Activated CD4-positive, alpha-beta T cell treated with anti-CD3 and anti-CD28 coated beads, Interleukin-10, Interleukin-2, amounts not matched to agents 100 ng/mL and 50 ng/mL, durations not matched to agents 16 hours and 8 hours (primary cell): Measurements from ENCODE around the gene ITIH5.
"Not testable (repeated sequence)": the region's sequence is repeated elsewhere in the genome, so short reads cannot be mapped to it uniquely, and the experiment has no call there.

Source experiments
- DNase-seq: peaks from one replicate; pipeline ENCODE4 v3.0.0-alpha.2; 2020

The ITIH5 gene

DNA sequence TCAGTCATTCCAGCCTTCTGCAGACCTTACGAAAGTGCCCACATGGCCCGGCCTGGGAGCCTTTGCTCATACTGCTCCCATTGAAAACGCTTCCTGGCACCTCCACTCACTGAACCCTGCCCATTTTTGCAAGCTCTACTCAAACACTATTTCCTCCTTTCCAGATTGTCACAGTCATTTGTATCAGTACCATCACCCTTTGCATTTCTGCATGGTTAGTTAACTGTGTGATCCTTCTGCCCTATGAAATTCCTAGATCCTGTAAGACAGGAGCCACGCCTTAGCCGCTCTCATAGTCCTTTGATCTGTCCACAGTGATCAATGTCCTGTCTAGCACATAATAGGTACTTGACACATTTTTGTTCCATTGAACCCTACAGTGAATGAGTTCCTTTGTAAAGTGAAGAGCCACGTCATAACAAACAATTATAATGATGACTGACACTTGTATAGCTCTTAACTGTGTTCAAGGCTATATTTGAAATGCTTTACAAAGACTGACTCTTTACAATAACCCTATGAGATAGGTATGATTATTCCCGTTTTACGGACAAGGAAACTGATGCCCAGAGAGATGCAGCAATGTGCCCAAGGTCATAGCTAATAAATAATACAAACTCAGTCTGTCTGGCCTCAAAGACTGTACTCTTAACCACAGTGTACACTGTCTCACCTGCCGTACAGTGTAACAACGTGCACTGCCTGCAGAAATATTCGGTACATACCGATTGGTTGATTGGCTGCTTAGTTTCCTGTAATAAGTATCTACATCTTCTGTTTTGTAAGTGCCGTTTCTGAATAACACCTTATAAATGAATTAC is 19.8 kb upstream of the ITIH5 start:
- DNase-seq, result no peak

DNA sequence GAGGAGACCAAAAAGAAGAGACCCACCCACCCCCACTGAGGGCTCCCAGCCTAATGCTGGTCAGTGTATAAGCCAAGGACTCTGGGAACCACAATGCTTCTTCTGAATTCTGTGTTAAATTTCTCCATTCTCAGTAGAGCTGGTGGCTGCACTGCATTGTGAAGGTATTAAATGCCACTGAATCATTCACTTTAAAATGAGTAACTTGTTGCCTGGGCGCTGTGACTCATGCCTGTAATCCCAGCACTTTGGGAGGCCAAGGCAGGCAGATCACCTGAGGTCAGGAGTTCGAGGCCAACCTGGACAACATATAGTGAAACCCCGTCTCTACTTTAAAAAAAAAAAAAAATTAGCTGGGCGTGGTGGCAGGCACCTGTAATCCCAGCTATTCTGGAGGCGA is 13.3 kb upstream of the ITIH5 start:
- not testable (repeated sequence) for DNase-seq

DNA sequence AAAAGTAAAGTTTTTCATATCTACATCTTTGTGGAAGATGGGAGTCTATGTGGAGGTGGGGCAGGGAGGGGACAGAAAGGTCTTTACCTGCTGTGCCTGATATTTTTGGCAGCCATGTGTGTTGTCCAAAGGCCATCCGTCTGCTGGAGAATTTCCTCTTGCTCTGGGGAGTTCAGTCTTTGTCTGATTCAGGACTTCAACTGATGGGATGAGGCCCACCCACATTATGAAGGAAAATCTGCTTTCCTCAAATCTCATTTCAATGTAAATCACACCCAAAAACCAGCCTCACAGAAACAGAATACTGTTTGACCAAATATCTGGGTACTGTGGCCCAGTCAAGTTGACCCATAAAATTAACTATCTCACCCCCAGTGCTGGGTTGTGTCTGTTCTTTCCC is 12.5 kb upstream of the ITIH5 start:
- DNase-seq, result no peak

DNA sequence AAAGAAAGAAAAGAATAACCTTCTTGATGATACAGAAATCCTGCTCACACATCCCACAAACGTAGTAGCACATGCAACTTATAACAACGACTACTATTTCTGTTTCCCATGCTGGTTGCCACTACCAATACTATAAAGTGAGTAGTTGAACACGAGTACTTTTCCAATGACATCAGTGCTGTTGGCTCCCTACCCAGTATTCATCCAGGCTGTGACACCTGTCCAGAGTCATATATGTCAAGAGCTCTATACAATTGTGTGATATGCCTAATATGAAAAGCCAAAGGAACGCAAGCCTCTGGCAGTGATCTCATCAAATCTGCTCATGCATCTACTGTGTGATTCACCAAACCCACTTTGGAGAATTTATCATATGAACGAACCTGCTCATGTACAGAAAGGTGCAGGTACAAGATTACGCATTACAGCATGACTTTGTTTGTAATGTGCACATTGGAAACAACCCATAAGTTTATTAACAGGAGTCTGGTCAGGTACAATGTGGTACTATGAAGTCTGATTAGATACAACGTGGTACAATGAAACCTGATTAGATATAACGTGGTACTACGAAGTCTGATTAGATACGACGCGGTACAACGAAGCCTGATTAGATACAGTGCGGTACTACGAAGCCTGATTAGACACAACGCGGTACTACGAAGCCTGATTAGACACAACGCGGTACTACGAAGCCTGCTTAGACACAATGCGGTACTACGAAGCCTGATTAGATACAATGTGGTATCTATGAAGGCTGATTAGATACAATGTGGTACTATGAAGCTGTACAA is 5.8 kb upstream of the ITIH5 start:
- DNase-seq, result no peak

DNA sequence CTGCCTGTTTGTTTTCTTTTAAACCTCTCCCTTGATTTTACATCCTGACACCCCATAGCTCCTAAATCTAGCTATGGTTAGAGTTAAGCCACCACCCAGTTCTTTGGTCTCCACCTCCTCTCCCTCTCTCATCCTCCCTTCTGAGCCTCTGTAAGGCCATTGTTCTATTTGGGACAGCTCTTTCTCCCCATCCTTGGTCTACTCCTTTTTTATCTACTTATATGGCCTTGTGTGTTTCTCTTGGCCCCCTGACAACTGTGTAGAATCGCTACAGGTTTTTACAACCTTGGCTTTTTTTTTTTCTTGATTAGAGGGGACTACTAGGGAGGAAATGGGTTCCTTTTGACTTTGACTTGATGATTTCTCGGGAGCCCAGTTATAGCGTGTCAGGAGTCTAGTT is 3.4 kb upstream of the ITIH5 start:
- DNase-seq, result no peak

DNA sequence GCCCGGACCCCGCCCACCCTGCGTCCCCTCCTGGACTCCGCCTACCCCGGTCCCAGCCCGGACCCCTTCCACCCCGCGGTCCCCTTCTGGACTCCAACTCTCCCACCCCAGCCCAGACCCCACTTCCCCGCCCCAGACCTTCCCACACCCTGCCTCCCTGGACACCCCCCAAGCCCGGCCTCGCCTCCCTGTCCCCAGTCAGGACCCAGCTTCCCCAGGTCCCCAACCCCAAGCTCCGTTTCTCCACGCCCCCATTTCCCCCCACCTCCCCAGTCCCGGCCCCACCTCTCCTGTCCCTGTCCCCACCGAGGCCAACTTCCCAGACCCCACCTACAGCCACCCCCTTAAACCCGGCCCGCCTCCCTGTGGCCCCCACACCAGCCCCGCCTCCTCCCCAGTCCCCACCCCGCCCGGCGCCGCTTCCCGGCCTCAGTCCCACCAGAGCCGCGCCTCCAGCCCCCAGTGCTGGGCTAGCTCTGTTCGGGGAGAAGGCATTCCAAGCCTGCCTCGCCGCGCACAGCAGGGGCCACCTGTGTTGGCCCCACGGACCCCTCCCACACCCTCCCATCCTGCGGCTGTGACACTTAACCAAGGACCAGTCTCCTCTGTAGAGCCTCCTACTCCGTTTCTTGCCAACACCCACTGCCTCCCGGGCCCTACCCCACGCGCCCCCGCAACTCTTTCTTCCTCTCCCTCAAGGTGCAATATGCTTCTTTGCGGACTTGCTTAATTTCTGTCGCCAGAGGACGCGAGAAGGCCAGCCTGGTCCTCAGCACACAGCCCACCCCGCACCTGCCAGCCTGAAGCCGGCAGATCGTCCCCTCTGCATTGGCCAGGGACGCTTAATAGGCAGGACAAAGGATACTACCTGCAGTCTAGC is 736 bp upstream of the ITIH5 start:
- no peak for DNase-seq

DNA sequence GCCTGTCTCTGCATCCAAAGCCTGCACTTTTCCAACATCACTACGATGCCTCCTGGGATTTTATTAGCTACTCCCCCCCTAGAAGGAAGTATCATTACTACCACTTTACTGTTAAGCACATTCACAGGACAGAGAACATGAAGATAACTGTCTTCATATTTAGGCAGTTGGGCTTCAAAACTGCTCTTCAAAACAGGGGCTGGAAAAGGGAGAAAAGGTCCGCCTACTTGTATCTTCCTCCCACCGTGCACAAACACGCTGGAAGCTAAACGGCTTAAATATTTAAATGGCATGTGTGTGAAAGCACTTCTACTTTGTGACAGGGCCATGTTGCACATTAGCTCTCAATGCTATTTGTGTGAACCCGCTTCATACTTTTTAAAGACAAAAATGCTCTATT is 999 bp downstream of the ITIH5 start:
- no peak for DNase-seq

DNA sequence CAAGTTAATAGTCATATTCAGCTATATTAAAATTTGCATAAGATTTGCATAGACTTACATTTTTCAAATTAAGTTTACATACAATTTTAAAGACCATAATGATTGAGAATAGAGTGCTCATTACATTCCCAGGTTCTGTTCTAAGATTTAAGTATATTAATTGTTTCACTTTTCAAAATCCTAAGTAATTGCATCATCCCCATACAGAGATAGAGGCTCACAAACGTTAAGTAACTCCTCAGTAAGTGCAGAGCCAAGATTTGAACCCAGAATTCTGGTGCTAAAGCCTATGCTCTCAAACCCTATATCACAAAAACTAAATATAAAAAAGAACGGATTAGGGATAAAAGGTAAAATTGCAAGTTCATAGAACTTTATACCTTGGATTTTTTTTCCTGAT is 2.1 kb downstream of the ITIH5 start:
- no peak for DNase-seq

DNA sequence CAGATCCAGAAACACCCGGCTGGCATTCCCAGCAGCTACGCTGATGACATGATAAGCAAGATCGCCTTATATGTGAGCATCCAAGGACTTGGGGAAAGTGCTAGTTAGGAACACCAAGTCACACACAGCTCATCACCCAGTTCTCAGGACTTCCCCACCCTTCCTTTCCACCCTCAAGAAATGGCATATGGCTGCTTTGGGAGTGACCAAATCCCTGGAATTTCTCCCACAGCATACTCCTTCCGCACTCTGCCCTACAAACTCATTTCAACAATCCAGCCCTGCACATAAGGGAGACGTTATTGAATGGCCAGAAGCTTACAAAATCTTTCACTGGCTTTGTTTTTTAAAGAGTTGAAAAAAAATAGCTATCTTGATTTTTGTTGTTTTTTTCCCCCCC is 4.2 kb downstream of the ITIH5 start:
- no peak for DNase-seq

DNA sequence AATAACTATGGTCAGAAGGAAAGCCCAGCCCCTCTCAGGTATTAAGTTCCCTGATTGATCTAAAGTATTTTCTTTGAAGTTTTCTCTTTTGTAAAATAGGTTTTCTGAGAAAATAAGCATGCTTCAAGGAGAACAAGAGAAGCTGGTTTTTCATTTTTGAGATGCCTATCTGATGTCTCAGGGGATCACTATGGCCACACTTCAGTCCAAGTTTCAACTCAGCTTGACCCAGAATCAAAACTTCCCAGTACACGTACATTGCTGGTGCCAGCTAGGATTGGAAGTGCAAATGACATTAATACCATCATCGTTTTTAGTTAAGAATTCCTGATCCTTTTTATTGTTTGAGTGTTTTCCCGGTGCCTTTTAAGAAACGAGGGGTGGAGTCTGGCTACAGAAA is 7.2 kb downstream of the ITIH5 start:
- no peak for DNase-seq

DNA sequence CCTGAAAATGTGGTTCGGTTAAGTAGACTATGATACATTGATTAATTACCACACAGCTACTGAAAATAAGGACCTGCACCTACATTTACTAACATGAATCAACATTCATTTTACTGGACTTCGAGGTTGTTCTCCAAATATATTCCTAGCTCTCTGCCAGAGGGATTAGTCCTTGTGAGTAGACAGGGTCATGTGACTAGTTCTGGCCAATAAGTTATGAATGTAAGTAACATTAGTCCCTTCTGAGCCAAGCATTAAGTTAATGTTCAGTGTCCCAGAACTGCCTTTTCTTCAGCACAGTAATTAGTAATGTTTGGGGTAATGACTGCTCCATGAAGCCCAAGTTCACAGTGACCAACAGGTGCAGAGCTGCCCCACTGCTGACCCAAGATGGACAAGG is 9.2 kb downstream of the ITIH5 start:
- DNase-seq, result no peak

DNA sequence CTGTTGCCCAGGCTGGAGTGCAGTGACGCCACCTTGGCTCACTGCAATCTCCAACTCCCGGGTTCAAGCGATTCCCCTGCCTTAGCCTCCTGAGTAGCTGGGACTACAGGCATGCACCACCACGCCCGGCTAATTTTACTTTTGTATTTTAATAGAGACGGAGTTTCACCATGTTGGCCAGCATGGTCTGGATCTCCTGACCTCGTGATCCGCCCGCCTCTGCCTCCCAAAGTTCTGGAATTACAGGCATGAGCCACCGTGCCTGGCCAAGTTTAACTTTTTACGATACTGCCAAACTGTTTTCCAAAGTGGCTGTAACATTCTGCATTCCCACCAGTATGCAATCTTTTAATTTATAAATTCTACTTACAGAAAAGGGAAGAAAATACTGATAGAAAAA is 9.7 kb downstream of the ITIH5 start:
- not testable (repeated sequence) for DNase-seq

DNA sequence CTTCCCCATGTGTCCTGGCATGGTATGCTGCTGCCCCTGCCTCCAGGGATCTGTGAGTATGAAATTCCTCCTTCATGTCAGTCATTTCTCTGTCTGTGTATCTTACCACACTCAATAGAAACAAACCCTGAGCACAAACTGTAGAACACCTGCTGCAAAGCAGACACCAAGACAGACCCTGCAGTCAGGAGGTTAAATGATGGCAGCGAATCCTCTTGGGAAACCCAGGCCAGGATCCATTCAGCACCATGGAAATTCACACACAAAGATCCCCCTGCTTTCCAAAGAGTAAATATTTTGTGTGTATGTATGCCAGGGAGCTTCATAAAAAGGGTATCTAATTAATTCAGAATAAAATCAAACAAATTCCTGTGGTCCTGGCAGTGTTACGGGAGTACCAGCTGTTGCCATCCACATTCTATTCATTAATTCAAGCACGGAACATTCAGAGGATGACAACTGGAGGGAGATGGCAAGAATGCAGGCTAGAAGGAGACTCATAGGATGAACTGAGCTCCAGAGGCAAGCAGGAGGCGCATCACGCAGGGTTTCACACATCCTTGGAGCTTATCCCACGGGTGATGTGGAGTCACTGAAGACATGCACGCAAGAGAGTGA is 14.8 kb downstream of the ITIH5 start:
- DNase-seq, result no peak

DNA sequence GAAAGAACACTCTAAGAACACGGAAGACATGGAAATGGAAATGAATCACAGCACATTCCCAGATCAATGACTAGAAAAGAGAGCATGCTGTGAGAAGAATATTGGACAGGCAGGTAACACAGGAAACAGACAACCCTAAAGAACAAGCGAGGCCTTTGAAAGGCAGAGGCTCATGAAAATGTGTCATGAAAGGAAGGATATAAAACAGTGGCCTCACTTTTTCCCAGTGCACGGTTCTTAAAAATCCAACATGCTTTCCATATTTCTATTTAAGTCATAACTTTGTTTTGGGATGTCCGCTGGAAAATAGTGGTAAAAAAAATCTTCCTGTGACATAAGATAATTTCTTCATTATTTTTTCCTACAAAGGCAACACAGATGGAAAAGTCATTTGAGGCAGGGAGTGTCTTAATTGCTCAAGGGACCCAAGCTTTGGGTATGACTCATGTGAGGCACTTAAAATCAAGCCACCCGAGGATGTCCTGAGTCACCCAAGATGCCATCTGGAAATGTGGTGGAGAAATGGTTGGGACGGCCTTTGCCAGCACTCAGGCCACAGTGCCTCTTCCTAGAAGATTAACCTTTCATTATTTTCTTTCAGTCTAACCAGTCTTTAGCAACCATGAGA is 17.0 kb downstream of the ITIH5 start:
- DNase-seq, result no peak

DNA sequence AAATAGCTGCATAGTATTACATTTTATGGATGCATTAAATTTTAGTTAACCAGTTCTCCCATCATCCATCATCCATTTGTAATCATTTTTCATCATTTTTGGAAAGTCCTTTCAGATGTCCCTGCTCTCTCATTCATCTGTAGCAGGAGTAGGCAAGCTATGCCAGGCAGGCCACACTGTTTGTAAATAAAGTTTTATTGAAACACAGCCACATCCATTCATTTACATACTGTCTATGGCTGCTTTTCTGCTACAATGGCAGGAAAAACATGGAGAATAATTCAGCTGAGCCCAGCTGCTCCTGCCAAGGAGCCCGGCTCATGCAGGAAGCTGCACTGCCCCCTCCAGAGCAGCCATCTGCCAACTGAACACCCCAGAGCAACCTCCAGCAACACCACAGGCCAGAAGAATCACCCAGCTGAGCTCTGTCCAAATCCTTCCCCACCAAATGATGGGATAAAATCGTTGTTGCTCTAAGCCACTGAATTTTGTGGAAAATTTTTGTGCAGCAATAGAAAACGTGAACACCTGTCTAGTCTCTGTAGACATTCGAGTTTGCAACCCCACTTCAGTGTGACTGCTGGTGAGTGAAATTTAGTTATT is 19.6 kb downstream of the ITIH5 start:
- DNase-seq, result no peak

DNA sequence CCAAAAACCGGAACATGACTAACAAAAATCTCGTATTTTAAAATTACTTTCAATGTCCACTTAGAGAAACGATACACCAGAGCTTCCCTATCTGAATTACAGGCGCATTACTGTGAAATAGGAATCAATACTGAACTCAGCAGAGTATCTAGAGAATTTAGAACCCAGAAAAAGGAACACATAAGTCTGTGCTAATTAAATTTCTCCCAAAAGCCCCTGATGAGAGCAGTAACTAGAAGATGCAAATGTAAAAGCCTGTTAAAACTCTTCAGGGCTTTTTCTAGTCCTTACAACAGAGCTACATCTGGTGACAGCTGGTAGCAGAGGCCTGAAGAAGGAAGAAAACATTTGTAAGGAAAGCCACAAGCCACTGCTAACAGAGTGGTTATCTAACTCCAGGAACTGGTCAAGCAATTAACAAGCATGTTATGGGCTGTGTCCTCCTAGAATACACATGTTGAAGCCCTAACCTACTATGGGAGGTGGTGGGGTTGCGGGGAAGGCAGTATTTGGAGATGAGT is 24.2 kb downstream of the ITIH5 start:
- no peak for DNase-seq

DNA sequence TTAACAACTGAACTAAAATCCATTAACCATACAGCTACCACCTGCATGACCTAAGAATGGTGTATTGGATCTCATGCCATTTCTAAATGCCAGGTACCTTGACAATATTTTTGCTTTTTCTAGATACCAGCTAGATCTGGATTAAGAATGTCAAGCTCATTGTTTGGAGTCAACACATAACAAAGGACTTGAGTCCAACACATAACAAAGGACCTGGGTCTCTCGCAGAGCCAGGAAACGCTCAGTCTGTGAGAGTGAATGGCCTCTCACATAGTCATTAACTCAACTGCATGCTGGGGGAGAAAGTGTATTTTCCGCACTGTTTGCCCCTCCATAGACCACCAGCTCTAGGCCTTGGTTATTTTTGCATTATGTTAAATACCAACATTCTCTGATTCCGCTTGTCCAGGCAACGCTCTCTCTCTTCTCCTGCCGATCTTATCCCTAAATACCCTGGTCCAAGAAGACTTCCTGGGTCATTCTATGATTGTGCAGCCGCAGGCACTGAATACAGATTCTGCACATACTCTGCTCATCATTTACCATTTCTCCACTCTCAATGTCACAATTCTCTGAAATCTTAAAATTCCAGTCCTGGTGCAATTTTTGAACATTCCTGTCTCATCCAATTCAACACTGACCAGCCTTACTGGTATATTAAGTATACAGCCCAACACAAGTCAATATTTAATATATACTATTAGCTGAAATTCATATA is 31.2 kb downstream of the ITIH5 start:
- DNase-seq, result no peak

DNA sequence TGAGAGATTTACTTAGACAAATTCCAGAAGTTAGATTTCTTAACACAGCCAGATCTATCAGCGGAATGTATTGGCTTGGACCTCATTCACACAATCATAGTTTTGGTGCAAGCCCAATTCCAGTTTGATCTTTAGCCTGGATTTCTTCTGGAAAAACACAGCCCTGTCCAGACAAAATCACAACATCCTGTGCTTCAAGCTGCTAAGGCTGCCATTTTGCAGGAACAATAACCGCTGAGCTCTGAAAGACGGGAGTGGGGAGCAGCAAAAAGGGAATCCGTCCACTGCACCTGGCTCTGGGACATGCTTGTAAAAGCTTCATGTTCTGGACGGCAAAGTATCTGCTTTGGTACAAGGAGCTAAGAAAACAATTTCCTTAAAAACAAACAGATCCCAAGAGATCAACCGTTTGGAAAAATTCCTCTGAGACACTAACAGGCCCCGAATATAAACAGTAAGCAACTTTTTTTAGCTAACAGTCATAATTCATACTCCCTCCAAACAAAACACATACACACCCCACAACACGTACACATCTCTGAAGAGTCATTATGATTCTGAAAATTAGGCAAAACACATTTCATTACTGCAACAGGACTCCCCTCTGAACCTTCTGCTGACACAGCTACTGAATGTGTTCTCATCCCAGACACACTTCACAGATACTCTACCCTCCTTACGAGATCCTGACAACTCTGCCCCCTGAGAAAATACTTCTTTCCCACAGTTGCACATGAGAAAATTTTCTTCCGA is 32.4 kb downstream of the ITIH5 start:
- no peak for DNase-seq

DNA sequence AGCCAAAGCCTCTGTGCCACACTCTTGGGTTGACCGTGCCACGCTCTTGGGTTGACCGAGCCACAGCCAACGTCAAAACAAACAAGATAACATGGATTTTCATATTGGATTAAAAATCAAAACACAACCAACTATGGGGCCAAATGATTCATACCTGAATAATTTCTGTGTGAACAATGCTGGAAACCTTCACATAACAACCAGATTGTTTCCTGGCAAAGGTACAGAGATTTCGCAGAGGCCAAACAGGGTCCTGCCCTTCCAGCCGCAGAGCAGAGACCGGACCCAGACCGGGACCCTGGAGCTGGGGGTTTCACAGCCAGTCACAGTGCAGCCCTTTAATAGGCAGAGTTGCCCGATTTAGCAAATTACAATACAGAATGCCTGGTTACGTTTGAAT is 40.5 kb downstream of the ITIH5 start:
- no peak for DNase-seq

DNA sequence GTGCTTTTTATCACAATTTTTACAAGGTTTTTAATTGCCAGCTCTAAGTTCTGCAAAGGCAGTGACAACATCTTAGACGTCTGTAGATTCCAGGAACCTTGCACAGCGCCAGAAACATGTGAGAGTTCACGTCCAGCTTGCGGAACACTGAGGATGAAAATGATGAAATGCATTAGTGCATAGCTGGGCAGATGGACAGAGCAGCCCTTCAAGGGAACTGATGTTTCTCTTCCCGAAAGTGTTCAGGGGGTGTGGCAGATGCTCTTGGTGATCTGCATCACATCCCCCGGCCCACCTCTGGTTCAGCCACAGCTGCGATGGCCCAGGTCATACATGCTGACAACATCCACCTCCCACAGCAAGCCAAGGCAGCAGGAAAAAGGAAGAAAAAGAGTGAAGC is 40.9 kb downstream of the ITIH5 start:
- no peak for DNase-seq
